HG02943 (cell line): ENCODE measurements around the gene EVI5.

Experiments used
- ATAC-seq: cut with Tn5 transposase; IDR thresholded peaks from one replicate; pipeline ENCODE4 v1.9.1; 2021; ENCODE audit warnings: mild to moderate bottlenecking, low read depth, moderate library complexity; ENCODE audit not compliant: unreplicated experiment

EVI5 gene

DNA sequence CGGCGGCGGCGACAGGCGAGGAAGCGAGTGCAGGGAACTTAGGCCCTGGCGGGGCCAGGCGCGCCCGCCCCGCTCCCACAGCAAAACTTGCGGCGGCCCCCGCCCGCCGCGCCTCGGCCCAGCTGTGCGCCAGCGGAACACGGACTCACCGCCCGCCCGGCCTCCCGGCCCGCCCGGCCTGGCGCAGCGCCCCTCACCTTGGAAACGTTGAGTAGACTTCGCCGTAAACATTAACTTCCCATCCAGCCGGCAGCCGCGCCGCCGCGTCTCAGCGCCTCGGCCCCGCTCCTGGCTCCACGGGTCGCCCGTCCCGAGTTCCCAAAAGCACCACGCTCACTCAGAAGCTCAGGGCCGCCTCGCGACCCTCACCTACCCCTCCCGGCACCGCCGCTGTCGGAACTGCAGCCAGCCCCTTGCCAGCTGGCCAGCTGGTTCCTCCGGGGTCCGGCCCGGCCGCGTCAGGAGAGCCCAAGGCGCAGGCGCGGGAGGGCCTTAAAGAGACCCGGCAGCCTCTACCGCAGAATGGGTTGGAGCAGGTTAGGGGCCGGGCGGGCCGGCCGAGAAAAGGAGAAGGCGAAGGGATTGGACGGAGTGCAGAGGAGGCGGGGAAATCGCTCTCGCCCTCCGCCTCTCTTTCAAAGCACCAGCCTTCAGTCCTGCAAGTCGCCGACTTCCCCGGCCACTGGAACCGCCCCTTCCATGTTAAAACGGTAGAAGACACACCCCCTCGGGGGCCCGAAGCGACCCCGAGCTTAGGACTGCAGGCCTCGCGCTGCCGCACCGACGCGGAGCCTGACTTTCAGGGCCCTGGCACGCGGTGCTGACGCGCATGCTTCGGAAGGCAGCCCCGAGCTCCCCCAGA, at the start of gene EVI5:
EVI5 (minus strand) TSS at position 470 of the 862 bp plus-strand sequence. CDS start 48,562 bp downstream, outside the sequence.
- ATAC-seq: peak; percentile 90

- no peak for ATAC-seq
These were observed 49.7 kb upstream of the EVI5 start for GRCh38 chr1:92834617-92835016.

DNA sequence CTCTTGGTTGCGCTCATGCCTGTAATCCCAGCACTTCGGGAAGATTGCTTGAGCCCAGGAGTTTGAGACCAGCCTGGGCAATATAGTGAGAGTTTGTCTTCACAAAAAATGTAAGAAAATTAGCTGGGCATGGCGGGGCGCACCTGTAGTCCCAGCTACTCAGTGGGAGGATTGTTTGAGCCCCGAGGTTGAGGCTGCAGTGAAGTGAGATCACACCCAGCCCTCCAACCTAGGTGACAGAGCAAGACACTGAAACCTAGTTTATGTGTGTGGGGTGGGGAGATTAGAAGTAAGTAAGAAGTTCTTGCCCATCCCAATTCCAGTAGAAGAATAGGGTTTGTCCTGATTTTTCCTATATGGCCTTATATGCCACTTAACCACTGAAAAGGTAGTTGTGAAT, 48.9 kb upstream of the EVI5 start:
- ATAC-seq: no peak

- peak; percentile 6 for ATAC-seq
These were observed 47.7 kb upstream of the EVI5 start for GRCh38 chr1:92832537-92833114.

DNA sequence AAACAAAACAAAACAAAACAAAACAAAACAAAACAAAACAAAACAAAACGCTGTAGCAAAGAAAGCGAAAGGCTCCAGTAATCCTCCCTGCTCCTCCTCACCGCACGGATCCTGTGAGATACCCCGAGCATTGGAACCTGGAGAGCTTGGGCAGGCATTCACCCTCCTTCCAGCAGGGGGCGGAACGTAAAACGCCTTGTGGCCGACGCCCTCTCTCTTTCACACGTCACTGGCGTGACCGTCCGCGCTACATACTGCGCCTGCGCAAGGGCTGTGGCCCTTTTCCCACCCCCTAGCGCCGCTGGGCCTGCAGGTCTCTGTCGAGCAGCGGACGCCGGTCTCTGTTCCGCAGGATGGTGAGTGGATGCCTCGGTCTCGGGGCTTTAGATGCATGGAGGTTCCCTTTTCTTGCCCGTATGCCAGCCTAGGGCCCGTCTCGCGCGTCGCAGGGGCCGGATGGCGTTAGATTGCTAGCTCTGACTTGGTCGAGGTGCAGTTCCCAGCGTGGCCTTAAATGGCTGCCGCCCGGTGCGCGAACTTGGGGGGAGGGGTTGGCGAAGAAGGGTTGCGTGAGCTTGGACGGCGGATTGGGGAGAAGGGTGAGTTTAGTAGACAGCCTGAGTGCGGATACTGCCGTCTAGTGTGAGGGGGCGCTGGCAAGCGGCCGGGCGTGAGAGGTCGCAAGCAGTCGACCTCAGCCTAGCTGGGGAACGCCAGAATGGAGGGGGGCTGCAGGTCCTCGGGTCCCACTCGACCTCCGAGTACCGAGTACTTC, 47.0 kb upstream of the EVI5 start, which contains the start of gene RPL5:
RPL5 (plus strand) TSS at position 279 of the 775 bp plus-strand sequence; CDS start at position 354, 75 bp downstream.
- ATAC-seq: peak; percentile 90

DNA sequence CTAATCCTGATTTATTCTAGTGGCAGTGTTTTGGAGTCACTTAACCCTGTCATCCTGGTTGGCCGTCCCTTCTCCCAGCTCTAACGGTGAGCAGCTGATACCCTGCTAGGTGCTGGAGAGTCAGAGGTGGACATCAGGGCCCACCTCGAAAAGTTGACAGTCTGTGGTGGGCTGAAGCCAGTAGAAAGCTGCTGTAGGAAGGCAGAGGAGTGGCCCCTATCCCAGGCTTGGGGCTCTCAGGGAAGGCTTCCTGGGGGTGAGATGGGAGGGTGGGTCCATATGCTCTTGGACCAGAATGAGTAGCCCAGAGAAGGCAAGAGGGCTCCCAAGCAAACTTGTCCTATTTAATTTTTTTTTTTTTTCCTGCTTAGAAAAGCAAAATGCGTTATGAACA, 46.5 kb upstream of the EVI5 start:
- no peak for ATAC-seq

- no peak for ATAC-seq
These were observed 41.9 kb upstream of the EVI5 start for GRCh38 chr1:92826792-92827191.

DNA sequence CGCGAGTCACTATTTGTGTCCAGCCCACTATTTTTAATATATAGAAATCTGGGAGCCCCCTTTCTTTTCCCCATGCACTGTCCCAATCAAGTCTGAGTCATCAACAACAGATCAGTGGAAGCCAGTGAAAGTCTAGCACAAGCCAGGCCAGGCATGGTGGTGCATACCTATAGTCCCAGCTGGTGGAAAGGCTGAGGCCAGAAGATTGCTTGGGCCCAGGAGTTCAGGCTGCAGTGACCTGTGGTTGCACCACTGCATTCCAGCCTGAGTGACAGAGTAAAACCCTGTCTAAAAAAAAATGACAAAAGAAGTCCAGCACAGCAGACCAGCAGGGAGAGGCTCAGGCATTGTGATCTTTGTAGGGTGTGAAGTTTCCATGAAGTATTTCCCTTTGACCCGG, 38.0 kb upstream of the EVI5 start:
- no peak for ATAC-seq

GRCh38 chr1:92820551-92820950, 35.6 kb upstream of the EVI5 start:
- no peak for ATAC-seq

- ATAC-seq: no peak
These were observed 35.1 kb upstream of the EVI5 start for GRCh38 chr1:92820024-92820423.

GRCh38 chr1:92817986-92818764, 33.3 kb upstream of the EVI5 start:
- no peak for ATAC-seq

- ATAC-seq: no peak
These were observed 32.3 kb upstream of the EVI5 start for GRCh38 chr1:92817137-92817697.

GRCh38 chr1:92816732-92817131, 31.8 kb upstream of the EVI5 start:
- no peak for ATAC-seq

GRCh38 chr1:92808381-92808780, 23.5 kb upstream of the EVI5 start:
- no peak for ATAC-seq

- no peak for ATAC-seq
These were observed 20.3 kb upstream of the EVI5 start for GRCh38 chr1:92805216-92805615.

GRCh38 chr1:92804721-92805201, 19.9 kb upstream of the EVI5 start:
- ATAC-seq: no peak

DNA sequence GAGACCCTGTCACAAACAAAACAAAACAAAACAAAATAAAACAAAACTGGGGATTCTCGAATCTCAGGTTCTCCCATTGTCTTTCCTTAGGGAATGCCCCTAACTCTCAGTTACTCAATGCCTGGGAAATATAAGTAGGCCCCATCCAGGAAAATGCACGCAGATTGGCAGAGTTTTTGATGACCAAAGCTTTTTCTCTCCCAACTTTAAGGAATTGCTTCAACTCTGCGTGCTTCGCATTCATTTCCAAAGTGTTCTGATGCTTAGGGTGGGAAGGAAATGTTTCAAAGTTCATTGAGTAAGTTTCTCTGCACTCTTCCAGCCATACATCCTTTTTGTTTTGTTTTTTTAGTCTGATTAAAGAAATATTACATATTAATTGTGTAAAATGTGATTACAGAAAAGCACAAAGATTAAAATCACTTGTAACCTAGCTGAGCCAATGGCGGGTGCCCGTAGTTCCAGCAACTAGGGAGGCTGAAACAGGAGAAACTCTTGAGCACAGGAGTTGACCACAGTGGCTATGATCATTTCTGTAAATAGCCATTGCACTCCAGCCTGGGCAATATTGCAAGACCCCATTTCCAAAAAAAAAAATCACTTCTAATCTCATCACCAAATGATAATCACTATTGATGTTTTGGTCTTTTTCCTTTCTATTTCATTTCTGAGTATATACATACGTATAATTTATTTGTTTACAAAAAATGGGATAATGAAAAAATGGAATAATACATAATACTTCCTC, 18.4 kb upstream of the EVI5 start:
- no peak for ATAC-seq

DNA sequence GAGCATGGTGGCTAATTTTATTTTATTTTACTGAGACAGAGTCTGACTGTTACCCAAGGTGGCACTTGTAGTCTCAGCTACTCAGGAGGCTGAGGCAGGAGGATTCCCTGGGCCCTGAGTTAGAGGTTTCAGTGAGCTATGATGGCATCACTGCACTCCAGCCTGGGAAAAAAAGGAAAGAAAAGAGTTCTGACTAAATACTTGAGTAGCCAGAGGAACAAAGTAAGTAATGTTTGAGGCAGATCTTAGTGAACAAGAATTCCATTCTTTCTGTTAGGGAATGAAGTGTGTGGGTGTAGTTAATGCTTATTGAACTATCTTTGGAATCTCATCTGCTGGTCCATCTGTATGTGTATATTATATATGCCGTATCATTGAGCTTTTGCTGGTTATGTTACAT, 13.1 kb upstream of the EVI5 start:
- no peak for ATAC-seq

DNA sequence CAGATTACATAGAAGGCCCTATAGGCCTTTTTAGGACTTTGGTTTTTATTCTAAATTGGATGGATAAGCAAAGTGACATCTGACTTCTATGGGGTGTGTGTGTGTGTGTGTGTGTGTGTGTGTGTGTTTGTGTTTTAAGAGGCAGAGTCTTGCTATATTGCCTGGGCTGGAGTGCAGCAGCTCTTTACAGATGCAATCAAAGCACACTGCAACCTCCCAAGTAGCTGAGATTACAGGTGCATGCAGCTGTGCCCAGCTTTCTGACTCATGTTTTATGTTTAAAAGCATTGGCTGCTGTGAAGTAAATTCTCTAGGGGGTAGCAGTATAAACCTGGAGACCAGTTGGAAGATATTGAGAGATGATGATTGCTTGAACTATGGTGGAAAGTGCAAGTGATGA, 12.4 kb upstream of the EVI5 start:
- ATAC-seq: no peak
